ENCODE data around the gene CRYBA2. TPM values are rescaled to one million over a fixed set of nuclear protein-coding genes. Genes with fewer than 3 reads are reported as not detected.

CRYBA2 gene
- total RNA-seq, 4 donors from 2014 or later = not detected

GRCh38 chr2:219037783-219038499, 44.7 kb upstream of the CRYBA2 start:
- 61 to 65% methylated on average over 8 of the region's 8 CpGs for WGBS, 2 donors
- H3K4me3 ChIP-seq (ENCODE audit: low read depth, poor library complexity, severe bottlenecking) = no peak overlapping the region
- no peak for DNase-seq (ENCODE audit: low spot score in 2 of 2)
- TF ChIP-seq CTCF (IDR thresholded peaks at IDR 0.05) (no peak), POLR2A (IDR thresholded peaks at IDR 0.05) (no peak)
- intact Hi-C loops (cut with DNase I; ENCODE audit: low total_unique reads) = no loop called here

GRCh38 chr2:219035942-219036341, 42.7 kb upstream of the CRYBA2 start:
- intact Hi-C loops (cut with DNase I; ENCODE audit: low total_unique reads) = no loop called here
- 81 to 89% methylated on average over 2 of the region's 2 CpGs for WGBS, 2 donors
- no peak overlapping the region for H3K4me3 ChIP-seq (ENCODE audit: low read depth, poor library complexity, severe bottlenecking)
- no peak for DNase-seq (ENCODE audit: low spot score in 2 of 2)
- no peak for TF ChIP-seq CTCF (IDR thresholded peaks at IDR 0.05)
- no peak for TF ChIP-seq POLR2A (IDR thresholded peaks at IDR 0.05)

GRCh38 chr2:219034823-219035222, 41.6 kb upstream of the CRYBA2 start:
- no peak for DNase-seq (ENCODE audit: low spot score in 2 of 2)
- WGBS, 2 donors = 49 to 52% methylated on average over 6 of the region's 6 CpGs
- no peak overlapping the region for H3K4me3 ChIP-seq (ENCODE audit: low read depth, poor library complexity, severe bottlenecking)
- intact Hi-C loops (cut with DNase I; ENCODE audit: low total_unique reads) = no loop called here
- TF ChIP-seq POLR2A (IDR thresholded peaks at IDR 0.05) (no peak), CTCF (IDR thresholded peaks at IDR 0.05) (no peak)

GRCh38 chr2:219032051-219032745, 39.0 kb upstream of the CRYBA2 start:
- no peak overlapping the region for H3K4me3 ChIP-seq (ENCODE audit: low read depth, poor library complexity, severe bottlenecking)
- no peak for DNase-seq (ENCODE audit: low spot score in 2 of 2)
- WGBS, 2 donors = 81 to 82% methylated on average over 23 of the region's 23 CpGs
- no peak for TF ChIP-seq POLR2A (IDR thresholded peaks at IDR 0.05)
- TF ChIP-seq CTCF (IDR thresholded peaks at IDR 0.05) = no peak
- intact Hi-C loops (cut with DNase I; ENCODE audit: low total_unique reads) = no loop called here

GRCh38 chr2:219031005-219031738, 38.0 kb upstream of the CRYBA2 start:
- DNase-seq (ENCODE audit: low spot score in 2 of 2) = no peak
- no peak overlapping the region for H3K4me3 ChIP-seq (ENCODE audit: low read depth, poor library complexity, severe bottlenecking)
- TF ChIP-seq CTCF (IDR thresholded peaks at IDR 0.05) = no peak
- no peak for TF ChIP-seq POLR2A (IDR thresholded peaks at IDR 0.05)
- intact Hi-C loops (cut with DNase I; ENCODE audit: low total_unique reads) = no loop called here
- WGBS, 2 donors = 66 to 76% methylated on average over 17 to 21 of the region's 21 CpGs

Measured in lower leg skin (tissue), 4 donors.